OCI-LY1 (cell line): ENCODE results near the gene PUS7L.

ENCODE experiments used
- H2AFZ ChIP-seq: fragments of 200-600 bp; sonication (generic), shearing (Covaris generic); 2 replicates; pipeline ENCODE4 v1.6.0; 2014; ENCODE audit warnings: antibody characterized with exemption, mild to moderate bottlenecking, low read length
- H3F3A ChIP-seq: fragments of 200-600 bp; sonication (generic), shearing (Covaris generic); 2 replicates; pipeline ENCODE4 v1.6.0; 2014; ENCODE audit warnings: mild to moderate bottlenecking, antibody characterized with exemption, low read length, moderate library complexity; ENCODE audit not compliant: insufficient read depth
- H3K27ac ChIP-seq: fragments of 200-600 bp; sonication (generic); 2 replicates; pipeline ENCODE4 v1.5.1; 2014; ENCODE audit warnings: low read length, mixed run types, mild to moderate bottlenecking, low read depth; ENCODE audit not compliant: poor library complexity, severe bottlenecking
- H3K27me3 ChIP-seq: fragments of 200-600 bp; sonication (generic); 2 replicates; pipeline ENCODE4 v1.6.0; 2014; ENCODE audit warnings: antibody characterized with exemption, mild to moderate bottlenecking, low read length, moderate library complexity; ENCODE audit not compliant: insufficient read depth
- H3K36me3 ChIP-seq: fragments of 200-600 bp; sonication (generic); 2 replicates; pipeline ENCODE4 v1.6.1; 2014; ENCODE audit warnings: mild to moderate bottlenecking, antibody characterized with exemption, low read length, moderate library complexity, mixed read lengths; ENCODE audit not compliant: insufficient read depth
- H3K4me1 ChIP-seq: fragments of 200-600 bp; sonication (generic); 2 replicates; pipeline ENCODE4 v1.5.1; 2014; ENCODE audit warnings: mild to moderate bottlenecking, low read length, moderate library complexity; ENCODE audit not compliant: insufficient read depth, severe bottlenecking
- H3K4me2 ChIP-seq: fragments of 200-600 bp; sonication (generic), shearing (Covaris generic); 2 replicates; pipeline ENCODE4 v1.6.1; 2014; ENCODE audit warnings: low read length
- H3K4me3 ChIP-seq: fragments of 200-600 bp; sonication (generic); 2 replicates; pipeline ENCODE4 v1.5.1; 2014; ENCODE audit warnings: low read length, low read depth, mild to moderate bottlenecking, mixed read lengths; ENCODE audit not compliant: poor library complexity, severe bottlenecking
- H3K79me2 ChIP-seq: fragments of 200-600 bp; shearing (Covaris generic); 2 replicates; pipeline ENCODE4 v1.6.1; 2016; ENCODE audit warnings: mixed run types, low read length, mixed read lengths; ENCODE audit not compliant: insufficient read depth
- H3K9ac ChIP-seq: fragments of 200-600 bp; sonication (generic), shearing (Covaris generic); 2 replicates; pipeline ENCODE4 v1.6.1; 2014; ENCODE audit warnings: mild to moderate bottlenecking, low read length, mixed read lengths
- H3K9me2 ChIP-seq: fragments of 200-600 bp; sonication (generic), shearing (Covaris generic); 2 replicates; pipeline ENCODE4 v1.6.1; 2014; ENCODE audit warnings: low read depth, mild to moderate bottlenecking, low read length, mixed read lengths
- H3K9me3 ChIP-seq: fragments of 200-600 bp; shearing (Covaris generic); 2 replicates; pipeline ENCODE4 v1.6.1; 2014; ENCODE audit warnings: low read length, mixed read lengths
- H4K20me1 ChIP-seq: fragments of 200-600 bp; sonication (generic), shearing (Covaris generic); 2 replicates; pipeline ENCODE4 v1.6.0; 2016; ENCODE audit warnings: mild to moderate bottlenecking, low read length; ENCODE audit not compliant: insufficient read depth
- EZH2 ChIP-seq: fragments of 200-600 bp; sonication (generic), shearing (Covaris generic); IDR thresholded peaks from 2 replicates; pipeline ENCODE4 v1.8.0; 2017; ENCODE audit warnings: borderline replicate concordance, mixed run types, mild to moderate bottlenecking, antibody characterized with exemption, low read length, moderate library complexity, mixed read lengths
- TF ChIP-seq, protein P1 (sequence below): fragments of 200-600 bp; sonication (generic), shearing (Covaris generic); IDR thresholded peaks from 2 replicates; pipeline ENCODE4 v1.5.1; 2017; ENCODE audit warnings: mild to moderate bottlenecking, antibody characterized with exemption, low read length, moderate library complexity, mixed read lengths

PUS7L gene

DNA sequence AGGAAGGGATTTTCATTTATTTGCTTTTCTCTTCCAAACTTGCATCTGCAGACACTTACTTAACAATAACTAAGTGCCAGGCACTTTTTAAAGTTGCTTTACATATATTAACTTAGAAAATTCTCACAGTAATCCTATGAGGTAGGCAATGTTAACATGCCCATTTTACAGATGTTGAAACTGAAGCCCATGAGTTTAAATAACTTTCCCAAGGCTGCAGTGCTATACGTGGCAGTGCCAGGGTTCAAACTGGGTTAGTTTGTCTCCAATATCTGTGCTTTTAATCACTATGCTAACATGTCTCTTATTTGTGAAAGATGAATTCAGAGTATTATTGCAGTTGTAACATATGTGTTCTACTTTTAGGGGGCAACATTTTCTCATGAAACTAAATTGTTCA, 29.9 kb downstream of the PUS7L start:
- H3K4me3 ChIP-seq = no peak overlapping the region
- no peaks in the 10 kb centered on the region for H4K20me1 ChIP-seq
- no peak overlapping the region for H3K4me2 ChIP-seq
- H2AFZ ChIP-seq = no peak overlapping the region
- no peak overlapping the region for H3K27ac ChIP-seq
- TF ChIP-seq, protein P1, sequence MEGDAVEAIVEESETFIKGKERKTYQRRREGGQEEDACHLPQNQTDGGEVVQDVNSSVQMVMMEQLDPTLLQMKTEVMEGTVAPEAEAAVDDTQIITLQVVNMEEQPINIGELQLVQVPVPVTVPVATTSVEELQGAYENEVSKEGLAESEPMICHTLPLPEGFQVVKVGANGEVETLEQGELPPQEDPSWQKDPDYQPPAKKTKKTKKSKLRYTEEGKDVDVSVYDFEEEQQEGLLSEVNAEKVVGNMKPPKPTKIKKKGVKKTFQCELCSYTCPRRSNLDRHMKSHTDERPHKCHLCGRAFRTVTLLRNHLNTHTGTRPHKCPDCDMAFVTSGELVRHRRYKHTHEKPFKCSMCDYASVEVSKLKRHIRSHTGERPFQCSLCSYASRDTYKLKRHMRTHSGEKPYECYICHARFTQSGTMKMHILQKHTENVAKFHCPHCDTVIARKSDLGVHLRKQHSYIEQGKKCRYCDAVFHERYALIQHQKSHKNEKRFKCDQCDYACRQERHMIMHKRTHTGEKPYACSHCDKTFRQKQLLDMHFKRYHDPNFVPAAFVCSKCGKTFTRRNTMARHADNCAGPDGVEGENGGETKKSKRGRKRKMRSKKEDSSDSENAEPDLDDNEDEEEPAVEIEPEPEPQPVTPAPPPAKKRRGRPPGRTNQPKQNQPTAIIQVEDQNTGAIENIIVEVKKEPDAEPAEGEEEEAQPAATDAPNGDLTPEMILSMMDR = no peak
- no peak for TF ChIP-seq EZH2
- H3K9me3 ChIP-seq = no peaks in the 10 kb centered on the region
- H3K36me3 ChIP-seq = peaks cover 30% of the 10 kb centered on the region; the same call in 1 of the 2 replicates
- no peaks in the 10 kb centered on the region for H3F3A ChIP-seq
- no peaks in the 10 kb centered on the region for H3K9me2 ChIP-seq
- no peaks in the 10 kb centered on the region for H3K4me1 ChIP-seq
- no peak overlapping the region for H3K9ac ChIP-seq
- H3K79me2 ChIP-seq = no peaks in the 10 kb centered on the region
- H3K27me3 ChIP-seq = no peaks in the 10 kb centered on the region

DNA sequence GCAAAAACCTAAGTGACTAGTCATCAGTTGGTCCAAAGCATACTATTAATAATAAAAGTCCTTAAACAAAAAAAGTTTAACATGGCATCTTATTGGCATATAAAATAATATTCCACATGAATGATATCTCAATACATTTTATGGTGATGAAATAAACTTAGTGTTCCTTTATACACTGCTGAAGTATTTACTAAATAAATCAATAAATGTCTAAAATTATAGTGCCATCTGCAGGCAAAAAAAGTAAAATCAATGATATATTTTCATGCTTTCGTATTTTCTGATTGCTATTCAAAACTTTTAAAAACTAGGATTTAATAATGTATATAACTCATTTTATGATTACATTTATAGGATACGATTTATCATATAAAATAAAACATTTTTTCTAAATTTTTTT, 30.5 kb downstream of the PUS7L start:
- Histone ChIP-seq H3K4me2 (no peak overlapping the region), H3K79me2 (no peaks in the 10 kb centered on the region), H3K4me1 (no peaks in the 10 kb centered on the region), H3K27me3 (no peaks in the 10 kb centered on the region), H3F3A (no peaks in the 10 kb centered on the region), H3K4me3 (no peak overlapping the region), H3K36me3 (peaks cover 26% of the 10 kb centered on the region; the same call in 1 of the 2 replicates), H3K9me3 (no peaks in the 10 kb centered on the region), H3K27ac (no peak overlapping the region), H3K9me2 (no peaks in the 10 kb centered on the region), H3K9ac (no peak overlapping the region), H4K20me1 (no peaks in the 10 kb centered on the region), H2AFZ (no peak overlapping the region)
- TF ChIP-seq, protein P1 = peak; percentile 29; the same call in 1 of the 2 replicates
- no peak for TF ChIP-seq EZH2

DNA sequence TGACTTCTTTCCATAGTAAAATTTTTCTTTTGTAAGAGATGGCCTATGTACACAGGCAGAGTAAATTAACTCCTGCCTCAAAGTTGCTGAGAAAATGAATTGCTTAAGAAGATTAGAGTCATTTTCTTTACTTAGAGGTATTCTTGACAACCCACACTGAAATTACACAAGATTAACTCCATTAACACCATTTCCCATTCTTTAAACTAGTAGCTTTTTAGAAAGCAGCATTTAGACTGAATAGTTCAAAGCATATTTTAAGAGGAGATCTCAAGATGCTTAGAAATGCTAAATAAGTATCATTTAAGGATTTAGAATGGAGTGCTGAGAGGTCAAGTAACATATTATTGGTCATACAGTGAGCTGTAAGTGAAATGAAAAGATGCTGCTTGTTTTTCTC, 35.5 kb downstream of the PUS7L start:
- Histone ChIP-seq H3K36me3 (0 out of 2 replicates have a peak, but pooled peaks cover 11% of the 10 kb centered on the region), H3K9me3 (no peaks in the 10 kb centered on the region), H4K20me1 (no peaks in the 10 kb centered on the region), H3K9ac (no peak overlapping the region), H3K79me2 (no peaks in the 10 kb centered on the region), H3K27ac (no peak overlapping the region), H3K4me1 (no peaks in the 10 kb centered on the region), H3K4me2 (no peak overlapping the region), H3K9me2 (no peaks in the 10 kb centered on the region), H3K27me3 (no peaks in the 10 kb centered on the region), H3K4me3 (no peak overlapping the region), H3F3A (no peaks in the 10 kb centered on the region), H2AFZ (no peak overlapping the region)
- no peak for TF ChIP-seq EZH2
- TF ChIP-seq, protein P1 = no peak
